Natural killer cell (primary cell): Measurements from ENCODE around the gene ARCN1. TPM values are rescaled to one million over a fixed set of nuclear protein-coding genes. Genes with fewer than 3 reads are reported as not detected.

Experiments used
- ATAC-seq, 3 donors: fragments of 150-1000 bp in 2 of 3; fragments of 200-7000 bp in 1 of 3; cut with Tn5 transposase; 1 replicate in 1 of 3; 2 replicates in 2 of 3; pipeline ENCODE4 v1.10.0; 2021; ENCODE audit warnings: mild to moderate bottlenecking in 2 of 3, moderate library complexity in 2 of 3
- DNase-seq, 2 donors: peaks; one replicate each; pipeline versions ENCODE4 v3.0.0 to v3.0.0-alpha.2; 2013 to 2021; ENCODE audit warnings: mixed read lengths in 1 of 2
- H3K27ac ChIP-seq: one replicate; pipeline ENCODE4 v1.5.1; 2013; ENCODE audit warnings: mild to moderate bottlenecking, low read length
- H3K27me3 ChIP-seq: one replicate; pipeline ENCODE4 v1.6.1; 2013; ENCODE audit warnings: low read length; ENCODE audit not compliant: control insufficient read depth, insufficient read depth
- H3K36me3 ChIP-seq: one replicate; pipeline ENCODE4 v1.6.1; 2013; ENCODE audit warnings: low read length; ENCODE audit not compliant: control insufficient read depth, insufficient read depth
- H3K4me1 ChIP-seq: one replicate; pipeline ENCODE4 v1.6.1; 2013; ENCODE audit warnings: low read length; ENCODE audit not compliant: control insufficient read depth, insufficient read depth
- H3K4me3 ChIP-seq: one replicate; pipeline ENCODE4 v1.5.1; 2013; ENCODE audit warnings: low read length
- H3K9me3 ChIP-seq: one replicate; pipeline ENCODE4 v1.6.1; 2013; ENCODE audit warnings: low read length; ENCODE audit not compliant: control insufficient read depth, insufficient read depth
- H3K27ac Mint-ChIP-seq, 2 donors: one replicate each; pipeline ENCODE4 v1.8.0; 2022; ENCODE audit warnings: mild to moderate bottlenecking in 2 of 2, mixed read lengths in 2 of 2, moderate library complexity in 1 of 2
- H3K27me3 Mint-ChIP-seq, 2 donors: one replicate each; pipeline ENCODE4 v1.8.0; 2022; ENCODE audit warnings: low read depth in 2 of 2, mixed read lengths in 2 of 2
- H3K36me3 Mint-ChIP-seq: one replicate; pipeline ENCODE4 v1.8.0; 2022; ENCODE audit warnings: mixed read lengths
- H3K4me1 Mint-ChIP-seq, 2 donors: one replicate each; pipeline ENCODE4 v1.8.0; 2022; ENCODE audit warnings: mixed read lengths in 2 of 2
- H3K4me3 Mint-ChIP-seq: one replicate; pipeline ENCODE4 v1.8.0; 2022; ENCODE audit warnings: mild to moderate bottlenecking, moderate library complexity, mixed read lengths
- H3K9me3 Mint-ChIP-seq, 2 donors: one replicate each; pipeline ENCODE4 v1.8.0; 2022; ENCODE audit warnings: mixed read lengths in 2 of 2
- CTCF ChIP-seq: fragments of 200-600 bp; IDR thresholded peaks from one replicate; pipeline ENCODE4 v1.8.0; 2022; ENCODE audit warnings: antibody characterized with exemption
- WGBS: methylation state at CpG from one replicate; pipeline ENCODE4 v1.1.7; 2013; ENCODE audit warnings: missing lambda C conversion rate; ENCODE audit not compliant: insufficient coverage; 5-methylcytosine and 5-hydroxymethylcytosine counted together
- intact Hi-C: fragments of 100-400 bp; cut with micrococcal nuclease; formaldehyde crosslinking; loops from one replicate; pipeline ENCODE4 v1.14.2; 2022
- total RNA-seq, 4 donors: library from RNA; stranded (reverse); fragments of 120-200 nt in 1 of 4; gene quantifications; one replicate each; pipeline versions ENCODE4 v1.2.3 to v1.2.4, GENCODE V29; 2013 to 2022

Gene ARCN1
- total RNA-seq, 3 donors from 2014 or later (not counting 1 experiment from before 2014, with no cell fraction given): 72.9 to 88.6 (median 88.4) TPM

- no peak for TF ChIP-seq CTCF
- H3K4me3 Mint-ChIP-seq: no peak overlapping the region
- 95% methylated on average over 10 of the region's 11 CpGs for WGBS
- Histone ChIP-seq H3K9me3 (no peaks in the 10 kb centered on the region), H3K4me1 (peaks cover 15% of the 10 kb centered on the region), H3K4me3 (no peak overlapping the region), H3K27ac (no peak overlapping the region), H3K27me3 (peaks cover 7% of the 10 kb centered on the region), H3K36me3 (no peaks in the 10 kb centered on the region)
- H3K27ac Mint-ChIP-seq: no peak overlapping the region
- DNase-seq (no peak), ATAC-seq (no peak)
- H3K27me3 Mint-ChIP-seq: peaks cover 0 to 12% of the 10 kb centered on the region in 2 donors
- H3K9me3 Mint-ChIP-seq: no peaks in the 10 kb centered on the region
- intact Hi-C loops: no loop called here
- H3K4me1 Mint-ChIP-seq: peaks cover 7 to 8% of the 10 kb centered on the region in 2 donors
- no peaks in the 10 kb centered on the region for H3K36me3 Mint-ChIP-seq
Measured at GRCh38 chr11:118618115-118618990, 46.1 kb downstream of the ARCN1 start.

DNA sequence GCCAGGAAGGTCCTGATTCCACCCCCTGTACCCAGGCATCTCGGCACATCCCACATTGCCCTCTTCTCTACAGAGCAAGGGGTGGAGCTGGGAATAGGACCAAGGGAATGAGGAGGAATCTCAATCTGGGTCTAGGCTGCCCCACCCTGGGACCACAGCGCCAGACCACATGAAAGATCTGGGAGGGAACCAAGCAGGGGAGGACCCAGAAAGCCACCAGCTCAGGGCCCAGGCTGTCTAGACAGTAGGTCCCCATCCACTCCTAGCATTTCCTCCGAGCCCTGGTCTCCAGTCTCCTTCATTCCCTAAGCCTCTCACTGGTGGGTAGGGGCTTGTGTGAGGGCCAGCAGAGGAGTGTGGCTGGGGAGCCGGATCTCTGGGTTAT, 46.8 kb downstream of the ARCN1 start:
- no peak for TF ChIP-seq CTCF
- no peak for ATAC-seq
- 93% methylated on average over 1 of the region's 4 CpGs for WGBS

DNA sequence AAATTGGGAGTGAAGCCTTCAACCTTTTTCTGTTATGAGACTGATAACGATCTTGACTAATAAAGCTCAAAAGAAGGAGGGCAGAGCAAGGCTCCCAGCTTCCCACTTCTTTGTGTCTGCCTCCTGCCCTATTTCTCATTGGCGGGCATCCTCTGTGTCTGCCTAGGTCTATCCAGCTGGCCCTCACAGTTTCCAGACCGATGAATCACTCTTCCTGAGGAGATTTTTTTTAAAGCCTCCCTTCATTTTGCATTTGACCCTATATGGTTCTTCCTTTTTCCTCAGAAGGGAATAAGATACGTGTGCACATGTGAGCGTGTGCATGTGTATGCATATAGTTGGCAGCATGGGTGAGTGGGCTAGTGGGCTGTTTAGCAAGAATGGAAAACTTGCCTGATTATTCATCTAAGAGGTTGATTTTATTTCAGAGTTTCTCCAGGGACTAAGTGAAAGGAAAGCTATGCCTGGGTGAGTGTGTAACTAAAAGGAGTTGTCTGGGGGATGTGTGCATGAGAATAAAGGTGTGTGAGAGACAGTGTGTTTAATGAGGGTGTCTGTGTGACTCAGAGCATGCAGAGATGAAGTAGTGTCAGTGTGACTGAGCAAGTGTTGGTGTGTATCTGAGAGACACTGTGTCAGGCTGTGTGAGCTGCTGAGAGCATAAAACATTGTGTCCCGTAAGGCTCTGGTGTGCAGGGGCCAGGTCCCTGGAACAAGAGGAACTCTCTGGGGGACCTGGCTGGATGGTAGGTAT, 47.4 kb downstream of the ARCN1 start:
- 69% methylated on average over 6 of the region's 6 CpGs for WGBS
- TF ChIP-seq CTCF: no peak
- peaks cover 7 to 8% of the 10 kb centered on the region in 2 donors for H3K4me1 Mint-ChIP-seq

More for the DNA sequence above, 46.8 kb downstream of the ARCN1 start:
- peaks cover 0 to 10% of the 10 kb centered on the region in 2 donors for H3K27me3 Mint-ChIP-seq
- Histone ChIP-seq H3K27me3 (peaks cover 7% of the 10 kb centered on the region), H3K9me3 (no peaks in the 10 kb centered on the region), H3K36me3 (no peaks in the 10 kb centered on the region), H3K27ac (no peak overlapping the region), H3K4me3 (no peak overlapping the region), H3K4me1 (peaks cover 15% of the 10 kb centered on the region)
- intact Hi-C loops: no loop called here
- peaks cover 7 to 8% of the 10 kb centered on the region in 2 donors for H3K4me1 Mint-ChIP-seq
- DNase-seq: no peak
- no peaks in the 10 kb centered on the region for H3K9me3 Mint-ChIP-seq
- H3K4me3 Mint-ChIP-seq: no peak overlapping the region
- H3K36me3 Mint-ChIP-seq: no peaks in the 10 kb centered on the region
- H3K27ac Mint-ChIP-seq: no peak overlapping the region

More for the DNA sequence above, 47.4 kb downstream of the ARCN1 start:
- no peaks in the 10 kb centered on the region for H3K36me3 ChIP-seq
- ATAC-seq (no peak), DNase-seq (no peak)
- no peaks in the 10 kb centered on the region for H3K9me3 Mint-ChIP-seq
- H3K4me3 Mint-ChIP-seq: peak overlapping the region; percentile 1
- H3K9me3 ChIP-seq: no peaks in the 10 kb centered on the region
- H3K27ac Mint-ChIP-seq: no peak overlapping the region
- intact Hi-C loops: no loop called here
- H3K27ac ChIP-seq: no peak overlapping the region
- peaks cover 15% of the 10 kb centered on the region for H3K4me1 ChIP-seq
- H3K27me3 ChIP-seq: peaks cover 7% of the 10 kb centered on the region
- H3K4me3 ChIP-seq: no peak overlapping the region
- H3K27me3 Mint-ChIP-seq: peaks cover 0 to 9% of the 10 kb centered on the region in 2 donors
- no peaks in the 10 kb centered on the region for H3K36me3 Mint-ChIP-seq
